HuH-7.5 (cell line): ENCODE data around the gene SGCG.

ENCODE experiments used
- DNase-seq: peaks from one replicate; pipeline ENCODE4 v3.0.0; 2011; ENCODE audit warnings: low spot score

Gene SGCG

GRCh38 chr13:23330356-23330755 is 149.6 kb downstream of the SGCG start:
- DNase-seq: no peak

- DNase-seq: no peak
Observed at GRCh38 chr13:23339225-23339624, 158.4 kb downstream of the SGCG start.

DNA sequence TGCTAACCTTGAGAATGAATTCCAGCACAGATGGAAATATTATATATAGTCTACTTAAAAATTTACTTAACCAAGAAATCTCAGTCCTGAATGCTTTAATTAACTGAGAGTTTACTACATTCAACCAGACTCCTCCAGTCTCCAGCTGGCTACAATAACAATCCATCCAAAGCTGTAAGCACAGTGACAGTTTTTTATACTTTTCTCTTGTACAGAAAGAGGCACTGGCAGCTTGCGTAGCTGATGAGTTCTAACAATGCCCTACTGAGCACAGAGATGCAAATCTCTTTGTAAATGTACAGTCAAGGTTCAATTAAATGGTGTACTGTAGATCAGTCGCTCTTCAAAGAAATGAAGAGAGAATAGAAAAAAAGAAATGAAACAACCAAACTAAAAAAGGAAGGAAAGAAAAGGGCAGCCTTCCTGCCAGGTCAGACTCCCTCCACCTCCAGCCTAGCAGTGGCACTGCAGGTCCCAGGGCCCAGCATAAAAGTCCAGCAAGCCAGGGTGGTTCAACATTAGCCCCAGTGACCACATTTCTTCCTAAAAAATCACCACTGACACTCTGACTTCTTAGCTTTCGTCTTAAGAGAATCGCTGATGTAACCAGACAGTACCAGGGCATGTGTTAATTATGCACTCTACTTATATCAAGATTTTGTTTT is 164.3 kb downstream of the SGCG start:
- DNase-seq: no peak

DNA sequence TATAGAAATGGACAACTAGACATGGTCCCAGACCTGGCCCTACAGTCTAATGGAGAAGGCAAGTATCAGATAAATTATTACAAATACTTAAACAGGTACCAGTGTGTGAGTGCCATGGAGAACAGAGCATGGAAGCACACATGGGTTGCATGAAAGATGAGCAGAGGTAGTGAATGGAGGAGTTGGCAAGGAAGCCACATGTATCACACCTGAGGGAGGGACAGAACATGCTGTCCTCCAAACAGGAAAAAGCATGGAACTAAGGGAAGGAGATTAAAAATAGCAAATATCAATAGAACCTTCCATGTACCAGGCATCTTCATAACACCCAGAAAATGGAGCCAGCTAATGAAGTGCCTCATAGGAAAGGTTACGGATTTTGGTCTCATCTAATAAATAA is 166.8 kb downstream of the SGCG start:
- DNase-seq: no peak

DNA sequence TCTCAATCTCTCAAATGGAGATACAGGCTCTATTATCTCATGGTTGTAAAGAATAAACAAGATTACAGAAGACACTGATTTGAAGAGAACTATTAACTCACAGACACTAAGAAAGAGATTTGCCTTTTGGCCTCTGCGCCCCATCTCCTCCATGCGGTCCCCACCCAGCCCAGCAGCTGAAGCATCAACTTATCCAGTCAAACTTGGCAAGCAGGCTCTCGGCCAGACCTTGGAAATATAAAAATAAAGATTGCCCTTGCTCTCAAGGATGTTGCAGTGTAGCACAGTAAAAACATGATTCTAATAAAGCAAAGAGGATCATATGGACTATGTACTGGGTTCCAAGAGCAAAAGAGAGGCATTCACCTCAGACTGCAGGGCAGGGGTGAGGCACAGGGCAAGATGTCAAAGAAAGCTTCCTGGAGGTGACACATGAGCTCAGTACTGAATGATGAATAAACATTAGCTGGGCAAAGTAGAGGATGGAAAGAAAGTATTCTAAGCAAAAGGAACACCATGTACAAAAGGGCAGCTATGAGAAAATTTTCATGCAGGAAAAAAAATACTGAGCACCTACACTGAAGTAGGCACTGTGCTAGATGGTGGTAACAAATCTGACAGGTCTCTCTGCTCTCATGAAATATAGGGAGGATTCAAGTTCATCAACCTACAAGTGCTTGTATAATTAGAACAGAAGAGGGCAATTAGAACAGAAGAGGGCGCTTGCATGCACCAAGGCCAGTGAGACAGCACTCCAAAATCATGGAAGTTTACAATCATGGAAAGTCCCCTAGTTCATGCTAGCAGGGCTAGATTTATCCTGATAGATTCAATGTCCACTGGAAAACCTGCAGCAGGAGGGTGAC is 167.7 kb downstream of the SGCG start:
- no peak for DNase-seq

- no peak for DNase-seq
Observed at GRCh38 chr13:23349161-23349897, 168.6 kb downstream of the SGCG start.

- DNase-seq: no peak
Observed at GRCh38 chr13:23350009-23350408, 169.2 kb downstream of the SGCG start.

GRCh38 chr13:23352161-23352560 is 171.4 kb downstream of the SGCG start:
- no peak for DNase-seq

DNA sequence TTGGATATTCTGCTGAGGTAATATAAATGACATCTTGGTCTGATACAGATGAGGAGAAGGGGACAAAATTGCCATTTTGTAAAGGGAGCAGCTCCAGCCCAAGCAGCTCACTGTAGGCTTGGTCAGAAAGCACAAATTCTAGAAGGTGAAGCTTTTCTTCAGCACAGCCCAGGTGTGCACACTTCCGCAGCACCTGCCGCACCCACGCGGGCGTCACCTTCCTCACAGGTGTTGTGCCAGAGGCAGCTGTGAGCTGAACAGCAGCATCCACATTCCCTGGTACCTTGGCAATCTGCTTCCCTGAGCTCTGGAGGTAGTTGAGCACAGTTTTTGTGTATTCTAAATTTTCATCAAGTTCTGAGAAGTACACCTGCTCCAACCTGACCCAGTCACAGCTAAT is 173.7 kb downstream of the SGCG start:
- no peak for DNase-seq

DNA sequence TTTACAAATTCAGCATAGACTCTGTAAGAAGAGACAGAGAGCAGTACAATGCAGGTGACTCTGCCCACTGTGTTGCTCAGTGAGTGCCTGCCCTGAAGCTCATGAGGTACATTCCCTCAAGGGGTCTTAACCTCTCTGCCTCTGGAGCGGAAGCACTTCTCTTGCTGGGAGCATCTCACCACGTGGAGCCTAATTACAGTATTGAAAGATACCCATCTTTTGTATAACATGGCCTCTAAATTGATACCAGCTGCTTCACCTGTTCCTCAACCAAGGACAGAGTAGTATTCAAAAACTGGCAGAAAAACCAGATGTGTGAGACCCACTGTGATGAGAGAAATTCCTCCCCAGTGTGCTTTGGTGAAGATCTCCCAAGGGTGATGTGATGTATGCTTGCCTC is 175.6 kb downstream of the SGCG start:
- no peak for DNase-seq

DNA sequence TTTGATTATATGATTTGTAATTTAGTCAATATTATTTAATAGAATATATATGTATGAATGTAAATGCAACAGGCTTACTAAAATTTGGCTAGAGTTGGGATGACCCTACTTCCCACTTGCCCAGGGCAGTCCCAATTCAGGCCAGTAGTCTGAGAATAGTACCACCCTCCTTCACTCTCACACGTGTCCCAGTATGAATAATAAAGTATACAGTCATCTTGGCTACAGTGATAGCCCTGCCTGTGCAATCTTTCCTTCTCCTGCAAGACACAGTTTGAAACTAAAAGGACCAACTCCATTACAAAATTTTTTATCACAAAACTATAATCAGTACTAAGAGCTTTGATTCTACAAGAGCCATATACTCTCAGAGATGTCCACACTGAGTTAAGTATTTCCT is 176.6 kb downstream of the SGCG start:
- DNase-seq: no peak

GRCh38 chr13:23359882-23360281 is 179.1 kb downstream of the SGCG start:
- no peak for DNase-seq

DNA sequence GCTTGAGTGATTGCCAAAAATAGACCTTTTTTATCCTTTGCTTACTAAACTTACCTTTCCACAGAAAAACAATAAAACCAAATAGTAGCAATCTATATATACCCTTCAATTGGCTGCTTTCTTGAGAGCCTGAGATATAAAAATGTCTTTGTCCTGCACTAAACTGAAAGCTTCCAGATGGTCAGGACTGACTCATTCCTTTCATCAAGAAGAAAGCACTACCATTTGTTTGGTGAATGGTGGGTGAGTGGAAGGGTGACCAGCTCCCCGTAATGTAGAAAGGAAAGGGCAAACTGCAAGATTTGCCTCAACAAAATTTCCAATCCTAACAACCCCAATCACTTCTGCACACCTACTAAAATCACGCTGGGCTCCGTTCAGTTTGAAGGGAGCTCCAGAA is 184.9 kb downstream of the SGCG start:
- DNase-seq: no peak

- DNase-seq: no peak
Observed at GRCh38 chr13:23367907-23368306, 187.1 kb downstream of the SGCG start.

GRCh38 chr13:23372264-23372906 is 191.6 kb downstream of the SGCG start:
- no peak for DNase-seq
